ENCODE data around the gene EPX. TPM values are rescaled to one million over a fixed set of nuclear protein-coding genes. Genes with fewer than 3 reads are reported as not detected.

The EPX gene
- polyA plus RNA-seq, 3 donors: not detected

DNA sequence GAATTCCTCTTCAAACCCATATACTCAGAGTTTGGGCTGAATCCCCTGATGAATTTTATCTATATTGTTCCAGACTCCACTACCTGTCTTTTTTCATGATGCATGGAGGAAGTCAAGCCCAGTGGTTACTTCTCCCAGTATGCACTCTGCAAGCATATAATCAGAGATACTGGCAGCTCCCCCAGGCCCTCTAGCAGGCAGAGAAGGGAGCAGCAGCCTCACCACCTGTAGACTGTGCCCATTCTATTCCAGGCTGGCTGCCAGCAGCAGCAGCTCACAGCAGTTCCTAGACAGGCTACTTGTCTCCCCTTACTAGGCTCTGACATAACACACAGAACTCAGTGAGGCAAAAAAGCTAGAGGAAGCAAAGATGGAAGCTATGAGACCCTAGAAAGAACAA is 23.2 kb downstream of the EPX start:
- Histone ChIP-seq H3K9me3 (replicated peaks in 1 of 2; ENCODE audit: control insufficient read depth in 1 of 2, insufficient read depth in 1 of 2, low read length in 2 of 2) (no peaks in the 10 kb centered on the region), H3K4me1 (ENCODE audit: control insufficient read depth in 1 of 2, insufficient read depth in 2 of 2, low read length in 2 of 2) (peaks cover 13 to 16% of the 10 kb centered on the region in 2 donors), H3K27ac (ENCODE audit: low read depth in 1 of 2, low read length in 2 of 2) (no peak overlapping the region), H3K4me3 (replicated peaks in 1 of 3; ENCODE audit: low read depth in 2 of 3, low read length in 3 of 3) (no peak overlapping the region), H3K79me2 (ENCODE audit: insufficient read depth, low read length) (no peaks in the 10 kb centered on the region), H3K9ac (ENCODE audit: insufficient read depth, low read length, poor library complexity, severe bottlenecking) (no peak overlapping the region), H2AFZ (ENCODE audit: insufficient read depth, low read depth, low read length, poor library complexity, severe bottlenecking) (no peak overlapping the region), H3K27me3 (ENCODE audit: control insufficient read depth in 2 of 2, insufficient read depth in 2 of 2, low read length in 2 of 2) (no peaks in the 10 kb centered on the region), H3K36me3 (replicated peaks in 1 of 2; ENCODE audit: control insufficient read depth in 1 of 2, insufficient read depth in 2 of 2, low read length in 2 of 2) (peaks cover 11 to 27% of the 10 kb centered on the region in 2 donors), H3K4me2 (replicated peaks; ENCODE audit: extremely low read depth, low read length, poor library complexity, severe bottlenecking) (no peak overlapping the region), H4K20me1 (ENCODE audit: insufficient read depth, low read length) (no peaks in the 10 kb centered on the region)
- intact Hi-C loops (cut with micrococcal nuclease): no loop called here
- peaks cover 13% of the 10 kb centered on the region for H3K4me1 Mint-ChIP-seq
- no peak overlapping the region for H3K4me3 Mint-ChIP-seq
- H3K27ac Mint-ChIP-seq: peak overlapping the region in 1 of 7 donors; percentile 21
- no peaks in the 10 kb centered on the region for H3K9me3 Mint-ChIP-seq
- TF ChIP-seq, protein P1, sequence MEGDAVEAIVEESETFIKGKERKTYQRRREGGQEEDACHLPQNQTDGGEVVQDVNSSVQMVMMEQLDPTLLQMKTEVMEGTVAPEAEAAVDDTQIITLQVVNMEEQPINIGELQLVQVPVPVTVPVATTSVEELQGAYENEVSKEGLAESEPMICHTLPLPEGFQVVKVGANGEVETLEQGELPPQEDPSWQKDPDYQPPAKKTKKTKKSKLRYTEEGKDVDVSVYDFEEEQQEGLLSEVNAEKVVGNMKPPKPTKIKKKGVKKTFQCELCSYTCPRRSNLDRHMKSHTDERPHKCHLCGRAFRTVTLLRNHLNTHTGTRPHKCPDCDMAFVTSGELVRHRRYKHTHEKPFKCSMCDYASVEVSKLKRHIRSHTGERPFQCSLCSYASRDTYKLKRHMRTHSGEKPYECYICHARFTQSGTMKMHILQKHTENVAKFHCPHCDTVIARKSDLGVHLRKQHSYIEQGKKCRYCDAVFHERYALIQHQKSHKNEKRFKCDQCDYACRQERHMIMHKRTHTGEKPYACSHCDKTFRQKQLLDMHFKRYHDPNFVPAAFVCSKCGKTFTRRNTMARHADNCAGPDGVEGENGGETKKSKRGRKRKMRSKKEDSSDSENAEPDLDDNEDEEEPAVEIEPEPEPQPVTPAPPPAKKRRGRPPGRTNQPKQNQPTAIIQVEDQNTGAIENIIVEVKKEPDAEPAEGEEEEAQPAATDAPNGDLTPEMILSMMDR (IDR thresholded peaks at IDR 0.05): no peak
- DNase-seq: no peak
- peaks cover 0 to 5% (median 0%) of the 10 kb centered on the region in 3 donors for H3K27me3 Mint-ChIP-seq (ENCODE audit: low read depth in 3 of 3)
- peaks cover 13 to 19% of the 10 kb centered on the region in 2 donors for H3K36me3 Mint-ChIP-seq

DNA sequence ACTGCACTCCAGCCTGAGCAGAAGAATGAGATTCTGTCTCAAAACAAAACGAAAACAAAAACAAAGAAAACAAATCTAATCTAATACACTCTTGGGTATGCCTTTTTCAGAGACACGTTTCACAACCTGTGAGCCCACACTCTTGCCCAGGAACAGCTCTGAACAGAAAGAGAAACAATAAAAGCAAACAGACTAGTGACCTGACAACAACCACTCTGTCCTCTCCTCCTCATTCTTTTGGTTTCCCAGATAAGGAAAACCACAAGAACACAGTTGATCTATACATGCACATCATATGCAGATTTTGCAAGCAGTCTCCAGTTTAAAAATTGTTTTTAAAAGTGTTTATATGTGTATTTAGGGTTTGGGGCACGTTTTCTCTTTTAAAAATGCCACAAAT is 25.2 kb downstream of the EPX start:
- Mint-ChIP-seq H3K9me3 (no peaks in the 10 kb centered on the region), H3K36me3 (peaks cover 8% of the 10 kb centered on the region in 2 donors), H3K4me1 (peaks cover 13% of the 10 kb centered on the region), H3K27me3 (ENCODE audit: low read depth in 3 of 3) (peaks cover 0 to 4% (median 2%) of the 10 kb centered on the region in 3 donors), H3K4me3 (no peak overlapping the region), H3K27ac (peak overlapping the region in 1 of 7 donors; percentile 50)
- no peak for DNase-seq
- Histone ChIP-seq H3K36me3 (replicated peaks in 1 of 2; ENCODE audit: control insufficient read depth in 1 of 2, insufficient read depth in 2 of 2, low read length in 2 of 2) (peaks cover 5 to 18% of the 10 kb centered on the region in 2 donors), H3K4me1 (ENCODE audit: control insufficient read depth in 1 of 2, insufficient read depth in 2 of 2, low read length in 2 of 2) (peaks cover 13 to 16% of the 10 kb centered on the region in 2 donors), H2AFZ (ENCODE audit: insufficient read depth, low read depth, low read length, poor library complexity, severe bottlenecking) (no peak overlapping the region), H3K4me2 (replicated peaks; ENCODE audit: extremely low read depth, low read length, poor library complexity, severe bottlenecking) (no peak overlapping the region), H3K79me2 (ENCODE audit: insufficient read depth, low read length) (no peaks in the 10 kb centered on the region), H3K27me3 (ENCODE audit: control insufficient read depth in 2 of 2, insufficient read depth in 2 of 2, low read length in 2 of 2) (no peaks in the 10 kb centered on the region), H3K4me3 (replicated peaks in 1 of 3; ENCODE audit: low read depth in 2 of 3, low read length in 3 of 3) (no peak overlapping the region), H3K27ac (ENCODE audit: low read depth in 1 of 2, low read length in 2 of 2) (no peak overlapping the region), H3K9ac (ENCODE audit: insufficient read depth, low read length, poor library complexity, severe bottlenecking) (no peak overlapping the region), H3K9me3 (replicated peaks in 1 of 2; ENCODE audit: control insufficient read depth in 1 of 2, insufficient read depth in 1 of 2, low read length in 2 of 2) (no peaks in the 10 kb centered on the region), H4K20me1 (ENCODE audit: insufficient read depth, low read length) (no peaks in the 10 kb centered on the region)
- TF ChIP-seq, protein P1 (IDR thresholded peaks at IDR 0.05): no peak
- 91% methylated on average over 2 of the region's 3 CpGs for WGBS (ENCODE audit: insufficient coverage)
- intact Hi-C loops (cut with micrococcal nuclease): loop anchor here in 1 of 2 donors (2.0 kb wide), 1 partner anchor 15 kb away; no protein-coding TSS in a partner anchor

All from CD14-positive monocyte (primary cell).